Activated CD4-positive, alpha-beta T cell treated with anti-CD3 and anti-CD28 coated beads for 4 hours (primary cell): ENCODE measurements around the gene KISS1R.
"Not testable (repeated sequence)": the region's sequence is repeated elsewhere in the genome, so short reads cannot be mapped to it uniquely, and the experiment has no call there.

Experiments used
- DNase-seq, 2 donors: peaks; one replicate each; pipeline ENCODE4 v3.0.0-alpha.2; 2020

KISS1R gene

GRCh38 chr19:882871-883497, 34.1 kb upstream of the KISS1R start:
- DNase-seq: no peak

- DNase-seq: no peak
These were observed 33.4 kb upstream of the KISS1R start for GRCh38 chr19:883661-884211.

GRCh38 chr19:884420-885211, 32.5 kb upstream of the KISS1R start:
- no peak for DNase-seq

- no peak for DNase-seq
These were observed 31.5 kb upstream of the KISS1R start for GRCh38 chr19:885536-886224.

- DNase-seq: no peak
These were observed 30.1 kb upstream of the KISS1R start for GRCh38 chr19:887072-887471.

GRCh38 chr19:887599-887998, 29.5 kb upstream of the KISS1R start:
- no peak for DNase-seq

GRCh38 chr19:888581-889385, 28.4 kb upstream of the KISS1R start:
- DNase-seq: peak in 1 of 2 donors; percentile 41

GRCh38 chr19:889662-890295, 27.4 kb upstream of the KISS1R start:
- no peak for DNase-seq

GRCh38 chr19:890831-891230, 26.3 kb upstream of the KISS1R start:
- no peak for DNase-seq

GRCh38 chr19:891421-892200, 25.5 kb upstream of the KISS1R start:
- not testable (repeated sequence) for DNase-seq

- no peak for DNase-seq
These were observed 24.8 kb upstream of the KISS1R start for GRCh38 chr19:892243-892893.

GRCh38 chr19:892894-893689, 24.0 kb upstream of the KISS1R start, which contains the start of the genes MED16 and RNU6-9:
TSS of gene MED16 (minus strand) at chr19:893187. CDS start at chr19:891131, 2,056 bp downstream.
TSS of gene RNU6-9 (plus strand) at chr19:893484.
- DNase-seq: peak; percentile 87 to 92

- no peak for DNase-seq
These were observed 20.7 kb upstream of the KISS1R start for GRCh38 chr19:896434-896833.

GRCh38 chr19:896999-897398, 20.1 kb upstream of the KISS1R start:
- no peak for DNase-seq

GRCh38 chr19:897442-898039, 19.6 kb upstream of the KISS1R start:
- no peak for DNase-seq

GRCh38 chr19:898663-899062, 18.5 kb upstream of the KISS1R start:
- no peak for DNase-seq

- DNase-seq: no peak
These were observed 17.6 kb upstream of the KISS1R start for GRCh38 chr19:899336-900042.

GRCh38 chr19:900043-900301, 17.2 kb upstream of the KISS1R start:
- no peak for DNase-seq
